H1 (cell line): ENCODE measurements around the gene NSD2. TPM values are rescaled to one million over a fixed set of nuclear protein-coding genes. Genes with fewer than 3 reads are reported as not detected.

Experiments used
- CTCF ChIA-PET: fragments of 300-600 bp; sonication (Branson Sonifier 250); formaldehyde crosslinking; loops from one replicate; lab custom pipeline; 2021; ENCODE audit not compliant: partially characterized antibody; lab: Charles Lee
- POLR2A ChIA-PET: fragments of 300-600 bp; sonication (Branson Sonifier 250); formaldehyde crosslinking; loops from one replicate; lab custom pipeline; 2021; ENCODE audit warnings: inconsistent platforms; ENCODE audit not compliant: partially characterized antibody; lab: Charles Lee
- DNase-seq, 2 experiments: peaks; one replicate each; pipeline versions ENCODE4 v3.0.0 to v3.0.0-alpha.2; 2010 to 2022; ENCODE audit warnings: low spot score in 2 of 2, low read depth in 1 of 2, mixed read lengths in 1 of 2
- FAIRE-seq: peaks from 2 replicates; lab custom pipeline; 2011; peaks lifted over from hg19 to GRCh38; lab: Jason Lieb, UNC
- H2AFZ ChIP-seq: 2 replicates; pipeline ENCODE4 v1.8.1; 2012; ENCODE audit warnings: low read length, inconsistent platforms
- H2AK5ac ChIP-seq: 2 replicates; pipeline ENCODE4 v1.6.1; 2013; ENCODE audit warnings: low read depth, low read length
- H2BK120ac ChIP-seq: replicated peaks from 2 replicates; pipeline ENCODE3; 2013; ENCODE audit warnings: low read depth, low read length, inconsistent platforms
- H2BK12ac ChIP-seq: 2 replicates; pipeline ENCODE4 v1.6.1; 2013; ENCODE audit warnings: low read depth, low read length
- H2BK15ac ChIP-seq: 2 replicates; pipeline ENCODE4 v1.6.1; 2013; ENCODE audit warnings: low read length
- H2BK20ac ChIP-seq: 2 replicates; pipeline ENCODE4 v1.6.1; 2013; ENCODE audit warnings: low read length
- H2BK5ac ChIP-seq: 2 replicates; pipeline ENCODE4 v1.6.1; 2013; ENCODE audit warnings: low read depth, low read length
- H3K14ac ChIP-seq: 2 replicates; pipeline ENCODE4 v1.6.1; 2013; ENCODE audit warnings: inconsistent platforms; ENCODE audit not compliant: insufficient read length
- H3K18ac ChIP-seq: 2 replicates; pipeline ENCODE4 v1.6.1; 2013; ENCODE audit warnings: low read length; ENCODE audit errors: extremely low read depth
- H3K23ac ChIP-seq: 2 replicates; pipeline ENCODE4 v1.6.1; 2013; ENCODE audit warnings: inconsistent platforms; ENCODE audit not compliant: insufficient read length
- H3K23me2 ChIP-seq: 2 replicates; pipeline ENCODE4 v1.6.1; 2013; ENCODE audit warnings: low read depth, low read length
- H3K27ac ChIP-seq: 2 replicates; pipeline ENCODE4 v1.6.1; 2011; ENCODE audit warnings: low read depth, low read length, inconsistent platforms
- H3K27me3 ChIP-seq, 4 experiments: replicated peaks in 1 of 4; 1 replicate in 1 of 4; 2 replicates in 3 of 4; pipeline versions ENCODE4 v1.6.1 to v1.8.1; 2011 to 2013; ENCODE audit warnings: low read length in 3 of 4, mild to moderate bottlenecking in 3 of 4, inconsistent platforms in 2 of 4, mixed read lengths in 2 of 4, moderate library complexity in 1 of 4; ENCODE audit not compliant: control insufficient read depth in 3 of 4, insufficient read depth in 3 of 4; ENCODE audit errors: extremely low read depth in 1 of 4
- H3K36me3 ChIP-seq, 4 experiments: 2 replicates each; pipeline versions ENCODE4 v1.6.1 to v1.8.1; 2011 to 2013; ENCODE audit warnings: mild to moderate bottlenecking in 4 of 4, low read length in 3 of 4, moderate library complexity in 2 of 4, control low read depth in 1 of 4, inconsistent platforms in 1 of 4; ENCODE audit not compliant: insufficient read depth in 4 of 4, control insufficient read depth in 2 of 4
- H3K4ac ChIP-seq: replicated peaks from 2 replicates; pipeline ENCODE3; 2013; ENCODE audit warnings: low read length, low read depth, mixed read lengths, inconsistent platforms; ENCODE audit not compliant: insufficient read length
- H3K4me1 ChIP-seq, 4 experiments: replicated peaks in 1 of 4; 1 replicate in 1 of 4; 2 replicates in 3 of 4; pipeline versions ENCODE4 v1.6.1 to v1.8.1; 2011 to 2013; ENCODE audit warnings: low read length in 3 of 4, inconsistent platforms in 2 of 4, mixed read lengths in 1 of 4; ENCODE audit not compliant: insufficient read depth in 4 of 4, control insufficient read depth in 3 of 4
- H3K4me2 ChIP-seq, 2 experiments: 2 replicates each; pipeline versions ENCODE4 v1.6.1 to v1.8.1; 2011 to 2013; ENCODE audit warnings: low read depth in 2 of 2, low read length in 2 of 2, control low read depth in 1 of 2, inconsistent platforms in 1 of 2, mild to moderate bottlenecking in 1 of 2; ENCODE audit not compliant: insufficient read depth in 1 of 2
- H3K4me3 ChIP-seq, 4 experiments: fragments of 200-600, 300-600 bp in 1 of 4; sonication (generic), shearing (Covaris generic), sonication (Bioruptor Twin) in 1 of 4; 2 replicates each; pipeline versions ENCODE4 v1.5.1 to v1.8.1; 2011 to 2016; ENCODE audit warnings: low read length in 4 of 4, low read depth in 3 of 4, control low read depth in 2 of 4, inconsistent platforms in 2 of 4, mild to moderate bottlenecking in 2 of 4, mixed read lengths in 1 of 4, moderate library complexity in 1 of 4; ENCODE audit not compliant: insufficient read depth in 2 of 4; ENCODE audit errors: extremely low read depth in 1 of 4
- H3K56ac ChIP-seq: replicated peaks from 2 replicates; pipeline ENCODE3; 2013; ENCODE audit warnings: low read depth, mild to moderate bottlenecking, mixed read lengths, low read length, inconsistent platforms; ENCODE audit not compliant: insufficient read length
- H3K79me1 ChIP-seq: 2 replicates; pipeline ENCODE4 v1.6.1; 2013; ENCODE audit warnings: low read depth, low read length, control low read depth
- H3K79me2 ChIP-seq, 2 experiments: 2 replicates each; pipeline versions ENCODE4 v1.6.1 to v1.8.1; 2012 to 2013; ENCODE audit warnings: low read length in 2 of 2, mild to moderate bottlenecking in 2 of 2, inconsistent platforms in 1 of 2; ENCODE audit not compliant: insufficient read depth in 2 of 2, control insufficient read depth in 1 of 2
- H3K9ac ChIP-seq, 4 experiments: replicated peaks in 1 of 4; 1 replicate in 1 of 4; 2 replicates in 3 of 4; pipeline versions ENCODE4 v1.6.1 to v1.8.1; 2011 to 2013; ENCODE audit warnings: low read depth in 3 of 4, low read length in 3 of 4, control low read depth in 2 of 4, mild to moderate bottlenecking in 2 of 4, moderate library complexity in 2 of 4, inconsistent platforms in 1 of 4; ENCODE audit errors: extremely low read depth in 1 of 4
- H3K9me3 ChIP-seq, 2 experiments: 2 replicates each; pipeline versions ENCODE4 v1.6.1 to v1.8.1; 2012 to 2013; ENCODE audit warnings: mild to moderate bottlenecking in 2 of 2, moderate library complexity in 2 of 2, control low read depth in 1 of 2, inconsistent platforms in 1 of 2, low read depth in 1 of 2, low read length in 1 of 2, mixed read lengths in 1 of 2; ENCODE audit not compliant: insufficient read depth in 2 of 2
- H4K20me1 ChIP-seq, 2 experiments: replicated peaks in 1 of 2; 2 replicates each; pipeline versions ENCODE3 to v1.8.1; 2011 to 2013; ENCODE audit warnings: inconsistent platforms in 2 of 2, low read length in 2 of 2, mild to moderate bottlenecking in 1 of 2; ENCODE audit not compliant: insufficient read depth in 2 of 2, control insufficient read depth in 1 of 2
- H4K5ac ChIP-seq: 2 replicates; pipeline ENCODE4 v1.6.1; 2013; ENCODE audit warnings: low read length, low read depth, mixed read lengths, inconsistent platforms; ENCODE audit not compliant: insufficient read length
- H4K8ac ChIP-seq: 2 replicates; pipeline ENCODE4 v1.8.0; 2013; ENCODE audit warnings: mild to moderate bottlenecking, moderate library complexity, low read length, inconsistent platforms; ENCODE audit not compliant: insufficient read depth; ENCODE audit errors: extremely low read depth
- H4K91ac ChIP-seq: replicated peaks from 2 replicates; pipeline ENCODE3; 2013; ENCODE audit warnings: low read length, mixed read lengths, inconsistent platforms; ENCODE audit not compliant: insufficient read length
- ASH2L ChIP-seq: fragments of 200-600, 300-600 bp; sonication (generic); IDR thresholded peaks from one replicate; pipeline ENCODE4 v1.7.1; 2017; ENCODE audit warnings: low read length
- SP4 ChIP-seq: IDR thresholded peaks from 2 replicates; pipeline ENCODE4 v1.6.1; 2012; ENCODE audit warnings: low read length, inconsistent platforms
- ZNF274 ChIP-seq: IDR thresholded peaks from 2 replicates; pipeline ENCODE4 v1.7.0; 2012; ENCODE audit warnings: low read length, borderline replicate concordance; ENCODE audit errors: extremely low read depth
- WGBS, 2 experiments: shearing (Covaris generic) in 1 of 2; methylation state at CpG; one replicate each; pipeline versions ENCODE4 v1.1.6 to v1.1.7; 2013 to 2015; ENCODE audit warnings: low lambda C conversion rate in 2 of 2, mixed read lengths in 2 of 2, inconsistent platforms in 1 of 2, low coverage in 1 of 2, missing lambda C conversion rate in 1 of 2; ENCODE audit not compliant: insufficient replicate concordance in 2 of 2, insufficient coverage in 1 of 2, insufficient read length in 1 of 2; ENCODE audit errors: extremely low coverage in 1 of 2, missing lambda C conversion rate in 1 of 2; 5-methylcytosine and 5-hydroxymethylcytosine counted together
- polyA plus RNA-seq, 7 experiments: library from polyadenylated mRNA; depleted of rRNA in 3 of 7; stranded (reverse) in 5 of 7; unstranded in 2 of 7; fragments of >200 nt in 5 of 7; fragments of 200-250 nt in 2 of 7; gene quantifications; 1 replicate in 5 of 7; 2 replicates in 1 of 7; 4 replicates in 1 of 7; pipeline versions ENCODE4 v1.2.1 to v1.2.3, GENCODE V29; 2011 to 2013; ENCODE audit warnings: missing spikeins in 2 of 7, mixed read lengths in 2 of 7
- total RNA-seq: library from RNA; stranded (reverse); fragmentation: NEBNext Ultra II Directional; extraction: Animal tissue kit (Norgen Biotek cat#: 25700); gene quantifications from 2 replicates; pipeline ENCODE4 v1.2.1, GENCODE V29; 2021

Gene NSD2
- total and polyA plus RNA-seq, 2 of the 8 experiments (the other 6 are each of a cell fraction or from before 2014, with no cell fraction given) = 26.7 to 129 TPM

DNA sequence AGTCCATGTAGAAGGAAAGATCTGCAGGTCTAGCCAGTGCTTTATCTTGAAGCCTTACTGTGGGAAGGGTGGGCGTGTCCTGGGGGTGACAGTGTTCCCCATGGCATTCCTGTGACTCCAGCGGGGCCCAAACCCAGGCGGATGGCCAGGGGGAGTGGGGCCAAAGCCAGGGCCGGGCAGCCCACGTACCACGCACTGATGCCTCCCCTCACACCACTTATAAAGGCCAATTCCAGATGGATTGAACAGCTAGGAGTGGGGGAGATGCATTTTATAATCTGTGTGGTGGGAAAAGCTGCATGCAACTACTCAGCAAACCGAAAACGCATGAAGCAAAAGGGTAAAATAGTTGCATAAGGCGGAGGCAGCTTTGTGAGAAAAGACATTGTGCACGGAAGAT is 101.2 kb downstream of the NSD2 start:
- H3K56ac ChIP-seq = no peak overlapping the region
- H2BK12ac ChIP-seq = no peak overlapping the region
- WGBS, 2 experiments = 89% methylated on average over 10 of the region's 10 CpGs; no CpG with 5 or more reads in 1 of the 2 experiments
- no peak overlapping the region for H2AFZ ChIP-seq
- H4K20me1 ChIP-seq = peaks cover 2 to 12% of the 10 kb centered on the region in 2 experiments
- DNase-seq (no peak), FAIRE-seq (no peak)
- no peak overlapping the region for H2BK5ac ChIP-seq
- H3K18ac ChIP-seq = no peak overlapping the region
- H3K4me2 ChIP-seq = no peak overlapping the region
- no peak overlapping the region for H4K5ac ChIP-seq
- H3K27ac ChIP-seq = no peak overlapping the region
- no peak overlapping the region for H2AK5ac ChIP-seq
- H3K79me1 ChIP-seq = peaks cover 2% of the 10 kb centered on the region; the same call in 1 of the 2 replicates
- H2BK120ac ChIP-seq = no peak overlapping the region
- H3K79me2 ChIP-seq = no peaks in the 10 kb centered on the region
- H2BK15ac ChIP-seq = no peak overlapping the region
- H3K9ac ChIP-seq = no peak overlapping the region
- no peak overlapping the region for H2BK20ac ChIP-seq
- H3K36me3 ChIP-seq = peaks cover 10 to 51% (median 34%) of the 10 kb centered on the region in 4 experiments; a peak in 7 of 8 replicates
- POLR2A ChIA-PET = no interaction called here
- H3K23me2 ChIP-seq = no peaks in the 10 kb centered on the region
- no peak overlapping the region for H3K23ac ChIP-seq
- no peaks in the 10 kb centered on the region for H3K27me3 ChIP-seq
- CTCF ChIA-PET = no interaction called here
- no peak overlapping the region for H3K4me3 ChIP-seq
- no peak overlapping the region for H3K14ac ChIP-seq
- no peaks in the 10 kb centered on the region for H3K9me3 ChIP-seq
- H4K8ac ChIP-seq = no peak overlapping the region
- H4K91ac ChIP-seq = no peak overlapping the region
- H3K4me1 ChIP-seq = no peaks in the 10 kb centered on the region
- no peak overlapping the region for H3K4ac ChIP-seq
- TF ChIP-seq SP4 (no peak), ZNF274 (no peak), ASH2L (no peak)
